ENCODE results near the gene CLPTM1.
"Not testable (repeated sequence)": the region's sequence is repeated elsewhere in the genome, so short reads cannot be mapped to it uniquely, and the experiment has no call there.

DNA sequence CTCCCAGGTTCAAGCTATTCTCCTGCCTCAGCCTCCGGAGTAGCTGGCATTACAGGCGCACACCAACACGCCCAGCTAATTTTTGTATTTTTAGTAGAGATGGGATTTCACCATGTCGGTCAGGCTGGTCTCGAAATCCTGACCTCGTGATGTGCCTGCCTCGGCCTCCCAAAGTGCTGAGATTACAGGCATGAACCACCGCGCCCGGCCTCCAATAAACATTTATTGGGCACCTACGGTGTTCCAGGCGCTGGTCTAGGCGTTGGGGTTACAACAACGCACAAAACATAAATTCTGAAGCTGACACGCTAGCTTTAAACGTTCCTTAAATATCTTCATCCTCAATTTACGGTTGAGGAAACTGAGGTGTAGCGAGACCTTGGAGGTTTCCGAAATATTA lies 45.5 kb downstream of the CLPTM1 start:
- TF ChIP-seq, protein P1, sequence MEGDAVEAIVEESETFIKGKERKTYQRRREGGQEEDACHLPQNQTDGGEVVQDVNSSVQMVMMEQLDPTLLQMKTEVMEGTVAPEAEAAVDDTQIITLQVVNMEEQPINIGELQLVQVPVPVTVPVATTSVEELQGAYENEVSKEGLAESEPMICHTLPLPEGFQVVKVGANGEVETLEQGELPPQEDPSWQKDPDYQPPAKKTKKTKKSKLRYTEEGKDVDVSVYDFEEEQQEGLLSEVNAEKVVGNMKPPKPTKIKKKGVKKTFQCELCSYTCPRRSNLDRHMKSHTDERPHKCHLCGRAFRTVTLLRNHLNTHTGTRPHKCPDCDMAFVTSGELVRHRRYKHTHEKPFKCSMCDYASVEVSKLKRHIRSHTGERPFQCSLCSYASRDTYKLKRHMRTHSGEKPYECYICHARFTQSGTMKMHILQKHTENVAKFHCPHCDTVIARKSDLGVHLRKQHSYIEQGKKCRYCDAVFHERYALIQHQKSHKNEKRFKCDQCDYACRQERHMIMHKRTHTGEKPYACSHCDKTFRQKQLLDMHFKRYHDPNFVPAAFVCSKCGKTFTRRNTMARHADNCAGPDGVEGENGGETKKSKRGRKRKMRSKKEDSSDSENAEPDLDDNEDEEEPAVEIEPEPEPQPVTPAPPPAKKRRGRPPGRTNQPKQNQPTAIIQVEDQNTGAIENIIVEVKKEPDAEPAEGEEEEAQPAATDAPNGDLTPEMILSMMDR (IDR thresholded peaks at IDR 0.05): not testable (repeated sequence)
- not testable (repeated sequence) for TF ChIP-seq EP300 (IDR thresholded peaks at IDR 0.05)

Measured in suprapubic skin (tissue), 3 donors.